ENCODE measurements around the gene SASH1.

DNA sequence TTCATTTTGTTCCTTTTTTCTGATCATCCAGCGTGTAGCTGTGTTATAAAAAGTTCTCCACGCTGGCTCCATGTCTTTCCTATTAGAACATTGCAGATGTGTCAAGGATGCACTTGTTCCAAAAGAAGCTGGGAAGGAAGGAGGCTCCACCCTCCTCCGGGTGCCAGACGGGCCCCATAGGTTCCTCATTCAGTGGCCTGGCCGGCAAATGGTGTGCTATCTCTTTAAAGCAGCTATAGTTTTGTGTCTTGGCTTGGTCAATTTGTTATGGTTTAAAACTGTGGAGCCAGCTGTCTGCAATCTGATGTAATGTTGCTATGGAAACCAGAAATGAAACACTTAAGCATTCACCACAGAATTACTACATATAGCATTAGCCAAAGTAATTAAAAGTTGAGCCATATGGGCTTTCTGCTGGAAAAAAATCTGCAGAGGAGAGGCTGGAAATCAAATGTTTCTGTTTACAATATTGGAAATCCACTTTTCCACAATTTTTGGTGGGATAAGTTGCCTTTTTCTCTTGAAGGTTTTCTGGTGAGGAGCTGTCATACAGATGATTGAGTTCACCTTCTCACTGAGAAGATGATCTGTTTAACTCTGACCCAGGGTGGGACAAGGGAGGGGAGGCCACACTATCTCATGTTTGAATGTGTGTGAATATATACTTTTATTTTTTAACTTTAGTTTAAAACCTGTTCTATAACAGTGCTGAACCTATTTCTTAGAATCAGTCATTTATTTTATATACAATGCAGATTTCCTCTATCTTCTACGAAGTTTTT is 167.4 kb downstream of the SASH1 start:
- no peak for TF ChIP-seq RFX5 (IDR thresholded peaks at IDR 0.05; ENCODE audit: borderline replicate concordance, low read depth, low read length)
- TF ChIP-seq CREB1 (IDR thresholded peaks at IDR 0.05) = no peak
- no peak for TF ChIP-seq POLR2A (IDR thresholded peaks at IDR 0.05; ENCODE audit: control extremely low read depth in 1 of 2, low read depth in 2 of 2, low read length in 2 of 2)
- no peak for TF ChIP-seq YY1 (IDR thresholded peaks at IDR 0.05; ENCODE audit: low read depth, low read length)
- TF ChIP-seq SRF (IDR thresholded peaks at IDR 0.05; ENCODE audit: low read depth, low read length) = no peak
- TF ChIP-seq, protein P1, sequence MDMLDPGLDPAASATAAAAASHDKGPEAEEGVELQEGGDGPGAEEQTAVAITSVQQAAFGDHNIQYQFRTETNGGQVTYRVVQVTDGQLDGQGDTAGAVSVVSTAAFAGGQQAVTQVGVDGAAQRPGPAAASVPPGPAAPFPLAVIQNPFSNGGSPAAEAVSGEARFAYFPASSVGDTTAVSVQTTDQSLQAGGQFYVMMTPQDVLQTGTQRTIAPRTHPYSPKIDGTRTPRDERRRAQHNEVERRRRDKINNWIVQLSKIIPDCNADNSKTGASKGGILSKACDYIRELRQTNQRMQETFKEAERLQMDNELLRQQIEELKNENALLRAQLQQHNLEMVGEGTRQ (IDR thresholded peaks at IDR 0.05; ENCODE audit: low read length) = no peak

All from H1 (cell line).